HepG2 (cell line): Measurements from ENCODE around the gene METTL22. TPM values are rescaled to one million over a fixed set of nuclear protein-coding genes. Genes with fewer than 3 reads are reported as not detected.

Experiments
- ASH2L ChIP-seq: fragments of 300-600, 200-600 bp; sonication (generic); IDR thresholded peaks from 2 replicates; pipeline ENCODE4 v1.7.0; 2017; ENCODE audit warnings: low read depth, mild to moderate bottlenecking, moderate library complexity, mixed read lengths, low read length; ENCODE audit not compliant: insufficient read length
- ATF6 ChIP-seq: sonication (generic); formaldehyde crosslinking; conservative IDR thresholded peaks from 2 replicates; pipeline ENCODE4 v1.4.0; 2020; ENCODE audit warnings: missing genetic modification reagents
- FOXK2 ChIP-seq: fragments of 450-650 bp; IDR thresholded peaks from 2 replicates; pipeline ENCODE4 v1.6.1; 2016
- GPN1 ChIP-seq: sonication (generic); formaldehyde crosslinking; IDR thresholded peaks from 2 replicates; pipeline ENCODE4 v1.5.1; 2020; ENCODE audit warnings: missing genetic modification reagents, borderline replicate concordance
- HDAC2 ChIP-seq: sonication (generic); formaldehyde crosslinking; IDR thresholded peaks from 2 replicates; pipeline ENCODE4 v1.4.0; 2020; ENCODE audit warnings: missing genetic modification reagents
- HNRNPL ChIP-seq: fragments of 200-400 bp; formaldehyde crosslinking; IDR thresholded peaks from 2 replicates; pipeline ENCODE4 v1.6.1; 2017; ENCODE audit warnings: mild to moderate bottlenecking, low read depth, low read length
- KDM5A ChIP-seq: fragments of 200-600 bp; sonication (generic); IDR thresholded peaks from 2 replicates; pipeline ENCODE4 v1.7.0; 2018; ENCODE audit warnings: antibody characterized with exemption, mild to moderate bottlenecking, low read length, borderline replicate concordance
- LBX2 ChIP-seq: sonication (generic); formaldehyde crosslinking; IDR thresholded peaks from 2 replicates; pipeline ENCODE4 v1.5.0; 2020; ENCODE audit warnings: missing genetic modification reagents, mild to moderate bottlenecking, borderline replicate concordance
- MTA3 ChIP-seq: sonication (generic); formaldehyde crosslinking; IDR thresholded peaks from 2 replicates; pipeline ENCODE4 v1.4.0; 2020; ENCODE audit warnings: missing genetic modification reagents
- NPAS2 ChIP-seq: sonication (generic); formaldehyde crosslinking; IDR thresholded peaks from 2 replicates; pipeline ENCODE4 v1.8.0; 2022; ENCODE audit warnings: mild to moderate bottlenecking, missing genetic modification reagents, borderline replicate concordance
- NR2F2 ChIP-seq: IDR thresholded peaks from 2 replicates; pipeline ENCODE4 v1.6.1; 2012; ENCODE audit warnings: low read depth, inconsistent platforms, borderline replicate concordance
- PRMT3 ChIP-seq: sonication (generic); formaldehyde crosslinking; IDR thresholded peaks from 2 replicates; pipeline ENCODE4 v1.8.1; 2022; ENCODE audit warnings: low read depth, mild to moderate bottlenecking, moderate library complexity, missing genetic modification reagents, borderline replicate concordance
- RAD21 ChIP-seq: fragments of 450-650 bp; formaldehyde crosslinking; IDR thresholded peaks from 2 replicates; pipeline ENCODE4 v1.5.0; 2020; ENCODE audit warnings: mild to moderate bottlenecking
- RBM22 ChIP-seq: fragments of 200-400 bp; formaldehyde crosslinking; optimal IDR thresholded peaks from 2 replicates; pipeline ENCODE3; 2017; ENCODE audit warnings: mild to moderate bottlenecking, low read length, moderate library complexity
- SIN3A ChIP-seq: IDR thresholded peaks from 2 replicates; pipeline ENCODE4 v1.6.1; 2011; ENCODE audit warnings: low read depth, mild to moderate bottlenecking, control low read depth, low read length, borderline replicate concordance
- SMAD1 ChIP-seq: sonication (generic); formaldehyde crosslinking; IDR thresholded peaks from 2 replicates; pipeline ENCODE4 v1.4.0; 2020; ENCODE audit warnings: missing genetic modification reagents, low read depth, mild to moderate bottlenecking, borderline replicate concordance
- SOX13 ChIP-seq, 3 experiments: fragments of 450-650 bp in 1 of 3; sonication (generic) in 1 of 3; formaldehyde crosslinking in 1 of 3; IDR thresholded peaks in 2 of 3; conservative IDR thresholded peaks in 1 of 3; 2 replicates each; pipeline versions ENCODE4 v1.5.0 to v1.6.1; 2016 to 2020; ENCODE audit warnings: antibody characterized with exemption in 1 of 3, mild to moderate bottlenecking in 1 of 3, missing compliant biosample characterization in 1 of 3, missing genetic modification reagents in 1 of 3, moderate library complexity in 1 of 3
- SRSF1 ChIP-seq: fragments of 200-400 bp; formaldehyde crosslinking; optimal IDR thresholded peaks from 2 replicates; pipeline ENCODE3; 2017; ENCODE audit warnings: mild to moderate bottlenecking, low read depth, low read length, moderate library complexity
- YEATS2 ChIP-seq: sonication (generic); formaldehyde crosslinking; IDR thresholded peaks from 2 replicates; pipeline ENCODE4 v1.4.0; 2020; ENCODE audit warnings: missing genetic modification reagents, borderline replicate concordance
- ZFAT ChIP-seq: sonication (generic); formaldehyde crosslinking; conservative IDR thresholded peaks from 2 replicates; pipeline ENCODE4 v1.8.1; 2023; ENCODE audit warnings: missing genetic modification reagents, inconsistent platforms
- ZNF282 ChIP-seq: fragments of 450-650 bp; IDR thresholded peaks from 2 replicates; pipeline ENCODE4 v1.6.1; 2018; ENCODE audit not compliant: partially characterized antibody
- ZNF34 ChIP-seq: sonication (generic); formaldehyde crosslinking; IDR thresholded peaks from 2 replicates; pipeline ENCODE4 v1.4.0; 2020; ENCODE audit warnings: mild to moderate bottlenecking, missing genetic modification reagents, borderline replicate concordance
- ZNF691 ChIP-seq: sonication (generic); formaldehyde crosslinking; IDR thresholded peaks from 2 replicates; pipeline ENCODE4 v1.4.0; 2020; ENCODE audit warnings: missing genetic modification reagents, low read depth, mild to moderate bottlenecking, borderline replicate concordance
- polyA plus RNA-seq, 8 experiments: library from polyadenylated mRNA; depleted of rRNA in 3 of 8; stranded (reverse) in 7 of 8; unstranded in 1 of 8; fragments of >200 nt; fragmentation: Illumina TruSeq in 4 of 8; extraction: Trizol in 4 of 8; gene quantifications; 2 replicates each; pipeline versions ENCODE4 v1.2.1 to v1.2.3, GENCODE V29; 2011 to 2016; ENCODE audit warnings: low read depth in 4 of 8, missing spikeins in 1 of 8, mixed read lengths in 1 of 8; ENCODE audit not compliant: insufficient read depth in 1 of 8
- total RNA-seq, 5 experiments: library from RNA; depleted of rRNA; stranded (reverse); fragments of >200 nt; fragmentation: Illumina TruSeq; extraction: Trizol; gene quantifications; 2 replicates each; pipeline ENCODE4 v1.2.3, GENCODE V29; 2016; ENCODE audit warnings: low read depth in 1 of 5

Gene METTL22
- total and polyA plus RNA-seq, 2 of the 13 experiments (the other 11 are each of a cell fraction or from before 2014, with no cell fraction given): 36.2 to 94.8 TPM

- TF ChIP-seq PRMT3 (CRISPR knock-in tag) (no peak), GPN1 (no peak), MTA3 (CRISPR knock-in tag) (no peak), KDM5A (peak; percentile 30; the same call in 1 of the 2 replicates), HDAC2 (CRISPR knock-in tag) (peak; percentile 68), RBM22 (no peak), NR2F2 (0 out of 2 replicates have a peak, but pooled peaks have one; percentile 29), ZFAT (CRISPR knock-in tag) (no peak), RAD21 (CRISPR knock-in tag) (no peak), NPAS2 (no peak), FOXK2 (no peak), SMAD1 (CRISPR knock-in tag) (0 out of 2 replicates have a peak, but pooled peaks have one; percentile 31), SOX13 (IDR thresholded peaks at IDR 0.05) (peak; percentile 28; the same call in 1 of the 2 replicates), SOX13 (CRISPR knock-in tag; conservative IDR thresholded peaks at IDR 0.05 in 1 of 2, IDR thresholded peaks at IDR 0.05 in 1 of 2) (peak in 1 of 2 experiments; percentile 57; a peak in 1 of 4 replicates), ASH2L (peak; percentile 46), HNRNPL (0 out of 2 replicates have a peak, but pooled peaks have one; percentile 61), ATF6 (CRISPR knock-in tag) (no peak), ZNF34 (CRISPR knock-in tag) (no peak), SRSF1 (peak; percentile 89), SIN3A (no peak), YEATS2 (no peak), LBX2 (CRISPR knock-in tag) (no peak), ZNF691 (CRISPR knock-in tag) (no peak), ZNF282 (no peak)
Observed at GRCh38 chr16:8675183-8676159, 54.0 kb downstream of the METTL22 start (continued).
